ENCODE data around the gene CCDC88C.

The CCDC88C gene

DNA sequence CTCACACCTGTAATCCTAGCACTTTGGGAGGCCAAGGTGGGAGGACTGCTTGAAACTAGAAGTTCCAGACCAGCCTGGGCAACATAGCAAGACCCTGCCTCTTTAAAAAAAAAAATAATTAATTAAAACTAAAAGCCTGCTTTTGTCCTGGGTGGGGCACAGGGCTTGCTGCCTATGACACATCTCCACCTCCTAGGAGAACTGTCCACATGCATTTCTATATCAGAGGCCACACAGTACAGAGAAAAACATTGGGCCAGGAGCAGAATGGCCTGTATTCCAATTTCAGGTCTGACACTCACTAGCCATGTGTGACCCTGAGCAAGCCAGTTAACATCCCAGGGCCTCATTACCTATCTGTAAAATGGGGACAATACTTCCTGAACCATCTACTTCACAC lies 31.9 kb downstream of the CCDC88C start:
- TF ChIP-seq, protein P1, sequence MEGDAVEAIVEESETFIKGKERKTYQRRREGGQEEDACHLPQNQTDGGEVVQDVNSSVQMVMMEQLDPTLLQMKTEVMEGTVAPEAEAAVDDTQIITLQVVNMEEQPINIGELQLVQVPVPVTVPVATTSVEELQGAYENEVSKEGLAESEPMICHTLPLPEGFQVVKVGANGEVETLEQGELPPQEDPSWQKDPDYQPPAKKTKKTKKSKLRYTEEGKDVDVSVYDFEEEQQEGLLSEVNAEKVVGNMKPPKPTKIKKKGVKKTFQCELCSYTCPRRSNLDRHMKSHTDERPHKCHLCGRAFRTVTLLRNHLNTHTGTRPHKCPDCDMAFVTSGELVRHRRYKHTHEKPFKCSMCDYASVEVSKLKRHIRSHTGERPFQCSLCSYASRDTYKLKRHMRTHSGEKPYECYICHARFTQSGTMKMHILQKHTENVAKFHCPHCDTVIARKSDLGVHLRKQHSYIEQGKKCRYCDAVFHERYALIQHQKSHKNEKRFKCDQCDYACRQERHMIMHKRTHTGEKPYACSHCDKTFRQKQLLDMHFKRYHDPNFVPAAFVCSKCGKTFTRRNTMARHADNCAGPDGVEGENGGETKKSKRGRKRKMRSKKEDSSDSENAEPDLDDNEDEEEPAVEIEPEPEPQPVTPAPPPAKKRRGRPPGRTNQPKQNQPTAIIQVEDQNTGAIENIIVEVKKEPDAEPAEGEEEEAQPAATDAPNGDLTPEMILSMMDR (IDR thresholded peaks at IDR 0.05; ENCODE audit: low read depth, low read length, missing control alignments) = no peak
- DNase-seq (ENCODE audit: low read depth) = no peak
- H3K4me3 ChIP-seq (ENCODE audit: low read depth, low read length) = no peak overlapping the region

DNA sequence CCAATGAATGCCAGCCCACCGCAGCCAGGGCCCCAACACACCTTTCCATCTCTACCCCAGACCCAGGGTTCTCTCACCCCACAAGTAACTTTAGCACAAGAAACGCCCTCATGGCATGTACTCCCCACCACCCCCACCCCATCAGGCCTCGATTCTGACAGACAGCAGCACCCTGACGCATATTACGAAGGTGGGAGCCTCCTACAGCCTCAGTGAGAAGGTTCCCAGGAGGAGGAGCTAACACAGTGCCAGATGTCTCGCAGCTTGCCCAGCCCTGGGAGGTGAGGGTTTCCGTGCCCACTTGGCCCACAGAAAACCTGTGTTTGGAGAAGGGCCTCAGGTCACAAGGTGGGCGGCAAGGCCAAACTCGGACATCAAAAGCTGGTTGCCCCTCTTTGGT lies 32.4 kb downstream of the CCDC88C start:
- no peak for DNase-seq (ENCODE audit: low read depth)

DNA sequence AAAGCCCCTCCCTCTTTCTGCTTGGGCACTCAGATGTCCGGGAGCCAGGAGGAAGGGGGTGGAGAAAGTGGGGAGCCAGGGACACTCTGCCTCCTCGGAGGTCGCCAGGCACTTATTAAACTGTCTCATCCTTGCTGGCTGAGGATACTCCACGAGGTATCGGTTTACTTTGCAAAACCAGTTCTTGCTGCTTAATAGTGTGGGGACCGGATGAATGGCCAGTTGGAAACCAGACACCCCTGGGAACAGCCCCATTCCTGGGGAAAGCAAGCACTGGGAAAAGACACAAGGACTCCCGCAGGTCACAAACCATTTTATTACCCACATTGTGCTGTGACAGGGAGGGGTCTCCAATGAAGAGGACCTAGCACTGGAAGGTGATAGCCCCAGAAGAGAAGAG lies 34.2 kb downstream of the CCDC88C start:
- DNase-seq (ENCODE audit: low read depth) = no peak
- TF ChIP-seq, protein P1 (IDR thresholded peaks at IDR 0.05; ENCODE audit: low read depth, low read length, missing control alignments) = no peak
- H3K4me3 ChIP-seq (ENCODE audit: low read depth, low read length) = no peak overlapping the region

More for the DNA sequence above, 32.4 kb downstream of the CCDC88C start:
- TF ChIP-seq, protein P1 (IDR thresholded peaks at IDR 0.05; ENCODE audit: low read depth, low read length, missing control alignments) = no peak
- no peak overlapping the region for H3K4me3 ChIP-seq (ENCODE audit: low read depth, low read length)

DNA sequence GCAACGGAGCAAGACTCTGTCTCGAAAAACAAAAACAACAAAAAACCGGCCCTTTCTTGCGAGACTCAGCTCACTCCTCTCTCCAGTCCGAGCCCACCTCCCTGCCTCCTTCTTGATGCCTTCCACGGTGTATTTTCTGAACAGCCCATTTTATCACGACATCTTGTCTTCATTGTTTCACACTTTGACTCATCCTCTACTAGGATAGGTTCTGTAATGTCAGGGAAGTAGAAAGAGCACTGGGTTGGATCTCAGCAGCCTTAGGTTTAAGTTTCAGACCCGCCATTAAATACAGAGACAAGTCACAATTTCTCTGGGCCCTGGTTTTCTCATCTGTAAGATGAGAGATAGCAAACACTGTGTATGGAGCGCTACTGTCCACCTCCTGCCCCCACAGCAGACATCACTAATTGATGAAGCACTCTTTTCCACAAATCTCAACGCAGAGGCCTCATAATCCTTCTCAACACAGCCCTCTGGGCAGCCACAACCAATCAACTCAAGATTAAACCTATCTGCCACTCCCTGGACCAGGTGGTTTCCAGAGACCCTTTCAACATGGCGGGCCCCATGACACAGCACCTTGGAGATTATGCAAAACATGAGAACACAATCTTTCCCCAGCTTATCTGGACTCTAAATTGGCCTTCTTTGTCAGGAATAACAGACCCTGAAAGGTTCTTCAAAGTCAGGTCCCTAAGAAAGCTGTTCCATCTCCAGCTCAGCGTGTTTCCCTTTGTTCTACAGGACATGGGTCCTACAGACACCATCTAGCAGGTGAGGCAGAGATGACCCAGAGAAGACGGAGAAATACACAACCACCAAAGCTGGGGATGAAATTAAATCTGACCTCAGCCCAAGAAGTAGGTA lies 35.6 kb downstream of the CCDC88C start:
- no peak overlapping the region for H3K4me3 ChIP-seq (ENCODE audit: low read depth, low read length)
- DNase-seq (ENCODE audit: low read depth) = no peak
- TF ChIP-seq, protein P1 (IDR thresholded peaks at IDR 0.05; ENCODE audit: low read depth, low read length, missing control alignments) = no peak

DNA sequence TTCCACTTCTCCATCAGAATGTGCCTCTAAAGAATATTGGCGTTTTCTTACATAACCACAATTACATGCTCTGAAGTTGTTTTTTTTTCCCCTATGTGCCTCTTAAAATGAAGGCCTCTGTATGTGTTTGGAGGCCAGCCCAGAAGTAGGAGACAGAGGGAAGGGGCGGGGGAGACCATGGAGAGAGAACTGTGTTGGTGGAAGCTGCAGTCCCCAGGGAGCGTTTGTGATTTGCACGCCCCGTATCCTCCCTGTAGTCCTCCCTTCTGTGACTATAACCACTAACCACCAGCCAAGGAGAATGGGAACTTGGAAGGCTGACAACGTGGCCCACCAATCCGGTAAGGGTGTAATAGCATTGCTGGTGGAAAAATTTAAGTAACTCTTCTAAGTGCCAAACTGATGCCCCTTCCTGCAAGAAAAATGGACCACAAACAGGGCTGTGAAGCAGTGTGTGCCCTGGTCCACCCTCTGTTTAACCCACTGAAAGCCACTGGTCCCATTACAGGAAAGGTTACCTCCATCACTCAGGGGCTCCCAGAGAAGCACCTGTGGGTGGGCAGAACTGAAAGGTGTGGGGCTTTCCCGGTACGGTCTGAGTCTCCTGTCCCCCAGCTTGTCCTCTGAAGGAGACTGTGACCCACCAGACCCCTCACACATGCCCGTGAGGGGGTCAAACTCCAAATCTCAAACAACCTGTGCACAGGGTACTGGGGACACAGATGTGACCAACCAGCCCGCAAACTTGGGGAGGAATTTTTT lies 36.8 kb downstream of the CCDC88C start:
- no peak overlapping the region for H3K4me3 ChIP-seq (ENCODE audit: low read depth, low read length)
- TF ChIP-seq, protein P1 (IDR thresholded peaks at IDR 0.05; ENCODE audit: low read depth, low read length, missing control alignments) = no peak
- DNase-seq (ENCODE audit: low read depth) = no peak

DNA sequence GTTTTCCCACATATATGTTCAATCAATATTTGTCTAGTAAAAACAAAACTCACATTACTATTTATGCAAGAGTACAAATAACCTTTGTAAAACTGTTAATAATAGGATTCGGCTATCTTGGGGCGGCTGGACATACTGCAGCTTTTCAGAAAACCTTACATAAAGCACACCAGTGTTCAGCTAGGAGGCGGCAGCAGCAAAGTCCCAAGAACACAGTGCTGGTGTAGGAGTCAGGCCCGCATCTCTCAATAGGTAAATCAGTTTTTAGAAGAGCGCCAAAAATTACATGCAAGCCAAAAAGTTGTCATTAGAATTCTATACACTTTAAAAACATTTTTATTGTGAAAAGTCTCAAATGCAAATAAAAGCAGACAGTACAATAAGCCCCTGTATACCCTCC lies 37.5 kb downstream of the CCDC88C start:
- H3K4me3 ChIP-seq (ENCODE audit: low read depth, low read length) = no peak overlapping the region
- DNase-seq (ENCODE audit: low read depth) = no peak
- TF ChIP-seq, protein P1 (IDR thresholded peaks at IDR 0.05; ENCODE audit: low read depth, low read length, missing control alignments) = no peak
